Natural killer cell (primary cell): ENCODE data around the gene RAMP1. TPM values are rescaled to one million over a fixed set of nuclear protein-coding genes. Genes with fewer than 3 reads are reported as not detected.

ENCODE experiments used
- ATAC-seq, 3 donors: fragments of 150-1000 bp in 2 of 3; fragments of 200-7000 bp in 1 of 3; cut with Tn5 transposase; 1 replicate in 1 of 3; 2 replicates in 2 of 3; pipeline ENCODE4 v1.10.0; 2021; ENCODE audit warnings: mild to moderate bottlenecking in 2 of 3, moderate library complexity in 2 of 3
- DNase-seq, 2 donors: peaks; one replicate each; pipeline versions ENCODE4 v3.0.0 to v3.0.0-alpha.2; 2013 to 2021; ENCODE audit warnings: mixed read lengths in 1 of 2
- H3K27ac ChIP-seq: one replicate; pipeline ENCODE4 v1.5.1; 2013; ENCODE audit warnings: mild to moderate bottlenecking, low read length
- H3K27me3 ChIP-seq: one replicate; pipeline ENCODE4 v1.6.1; 2013; ENCODE audit warnings: low read length; ENCODE audit not compliant: control insufficient read depth, insufficient read depth
- H3K36me3 ChIP-seq: one replicate; pipeline ENCODE4 v1.6.1; 2013; ENCODE audit warnings: low read length; ENCODE audit not compliant: control insufficient read depth, insufficient read depth
- H3K4me1 ChIP-seq: one replicate; pipeline ENCODE4 v1.6.1; 2013; ENCODE audit warnings: low read length; ENCODE audit not compliant: control insufficient read depth, insufficient read depth
- H3K4me3 ChIP-seq: one replicate; pipeline ENCODE4 v1.5.1; 2013; ENCODE audit warnings: low read length
- H3K9me3 ChIP-seq: one replicate; pipeline ENCODE4 v1.6.1; 2013; ENCODE audit warnings: low read length; ENCODE audit not compliant: control insufficient read depth, insufficient read depth
- H3K27ac Mint-ChIP-seq, 2 donors: one replicate each; pipeline ENCODE4 v1.8.0; 2022; ENCODE audit warnings: mild to moderate bottlenecking in 2 of 2, mixed read lengths in 2 of 2, moderate library complexity in 1 of 2
- H3K27me3 Mint-ChIP-seq, 2 donors: one replicate each; pipeline ENCODE4 v1.8.0; 2022; ENCODE audit warnings: low read depth in 2 of 2, mixed read lengths in 2 of 2
- H3K36me3 Mint-ChIP-seq: one replicate; pipeline ENCODE4 v1.8.0; 2022; ENCODE audit warnings: mixed read lengths
- H3K4me1 Mint-ChIP-seq, 2 donors: one replicate each; pipeline ENCODE4 v1.8.0; 2022; ENCODE audit warnings: mixed read lengths in 2 of 2
- H3K4me3 Mint-ChIP-seq: one replicate; pipeline ENCODE4 v1.8.0; 2022; ENCODE audit warnings: mild to moderate bottlenecking, moderate library complexity, mixed read lengths
- H3K9me3 Mint-ChIP-seq, 2 donors: one replicate each; pipeline ENCODE4 v1.8.0; 2022; ENCODE audit warnings: mixed read lengths in 2 of 2
- CTCF ChIP-seq: fragments of 200-600 bp; IDR thresholded peaks from one replicate; pipeline ENCODE4 v1.8.0; 2022; ENCODE audit warnings: antibody characterized with exemption
- WGBS: methylation state at CpG from one replicate; pipeline ENCODE4 v1.1.7; 2013; ENCODE audit warnings: missing lambda C conversion rate; ENCODE audit not compliant: insufficient coverage; 5-methylcytosine and 5-hydroxymethylcytosine counted together
- intact Hi-C: fragments of 100-400 bp; cut with micrococcal nuclease; formaldehyde crosslinking; loops from one replicate; pipeline ENCODE4 v1.14.2; 2022
- total RNA-seq, 4 donors: library from RNA; stranded (reverse); fragments of 120-200 nt in 1 of 4; gene quantifications; one replicate each; pipeline versions ENCODE4 v1.2.3 to v1.2.4, GENCODE V29; 2013 to 2022

The RAMP1 gene
- total RNA-seq, 3 donors from 2014 or later (not counting 1 experiment from before 2014, with no cell fraction given): 3.9 to 11.0 (median 4.9) TPM

GRCh38 chr2:237885931-237886684 is 26.7 kb downstream of the RAMP1 start:
- intact Hi-C loops: no loop called here
- Histone ChIP-seq H3K27me3 (no peaks in the 10 kb centered on the region), H3K9me3 (no peaks in the 10 kb centered on the region), H3K36me3 (no peaks in the 10 kb centered on the region), H3K4me3 (no peak overlapping the region), H3K4me1 (peaks cover 5% of the 10 kb centered on the region), H3K27ac (no peak overlapping the region)
- DNase-seq (no peak), ATAC-seq (no peak)
- Mint-ChIP-seq H3K27ac (no peak overlapping the region), H3K4me1 (peaks cover 0 to 8% of the 10 kb centered on the region in 2 donors), H3K4me3 (no peak overlapping the region), H3K9me3 (no peaks in the 10 kb centered on the region), H3K27me3 (no peaks in the 10 kb centered on the region), H3K36me3 (no peaks in the 10 kb centered on the region)
- 95% methylated on average over 25 of the region's 26 CpGs for WGBS
- no peak for TF ChIP-seq CTCF

GRCh38 chr2:237886685-237887481 is 27.5 kb downstream of the RAMP1 start:
- H3K4me3 Mint-ChIP-seq: no peak overlapping the region
- no peak overlapping the region for H3K27ac ChIP-seq
- H3K9me3 ChIP-seq: no peaks in the 10 kb centered on the region
- no peak overlapping the region for H3K4me3 ChIP-seq
- ATAC-seq (peak in 1 of 3 donors; percentile 17), DNase-seq (no peak)
- peaks cover 2 to 11% of the 10 kb centered on the region in 2 donors for H3K4me1 Mint-ChIP-seq
- H3K27me3 Mint-ChIP-seq: no peaks in the 10 kb centered on the region
- H3K36me3 Mint-ChIP-seq: no peaks in the 10 kb centered on the region
- peaks cover 5% of the 10 kb centered on the region for H3K4me1 ChIP-seq
- H3K27me3 ChIP-seq: no peaks in the 10 kb centered on the region
- no peaks in the 10 kb centered on the region for H3K36me3 ChIP-seq
- intact Hi-C loops: no loop called here
- no peak overlapping the region for H3K27ac Mint-ChIP-seq
- WGBS: 87% methylated on average over 23 of the region's 23 CpGs
- H3K9me3 Mint-ChIP-seq: no peaks in the 10 kb centered on the region
- no peak for TF ChIP-seq CTCF

- no peaks in the 10 kb centered on the region for H3K27me3 Mint-ChIP-seq
- Histone ChIP-seq H3K4me1 (peaks cover 14% of the 10 kb centered on the region), H3K4me3 (no peak overlapping the region), H3K9me3 (no peaks in the 10 kb centered on the region), H3K27ac (no peak overlapping the region), H3K36me3 (no peaks in the 10 kb centered on the region), H3K27me3 (no peaks in the 10 kb centered on the region)
- peaks cover 15 to 26% of the 10 kb centered on the region in 2 donors for H3K4me1 Mint-ChIP-seq
- H3K27ac Mint-ChIP-seq: no peak overlapping the region
- no peaks in the 10 kb centered on the region for H3K9me3 Mint-ChIP-seq
- TF ChIP-seq CTCF: no peak
- ATAC-seq (no peak), DNase-seq (no peak)
- H3K36me3 Mint-ChIP-seq: no peaks in the 10 kb centered on the region
- intact Hi-C loops: no loop called here
- 61% methylated on average over 2 of the region's 2 CpGs for WGBS
- no peak overlapping the region for H3K4me3 Mint-ChIP-seq
Observed at GRCh38 chr2:237888389-237888788, 29.0 kb downstream of the RAMP1 start.
